HG03066 (cell line): Measurements from ENCODE around the gene PPARD.

Experiments used
- ATAC-seq: cut with Tn5 transposase; IDR thresholded peaks from one replicate; pipeline ENCODE4 v1.9.1; 2021; ENCODE audit warnings: low read depth; ENCODE audit not compliant: unreplicated experiment

Gene PPARD

DNA sequence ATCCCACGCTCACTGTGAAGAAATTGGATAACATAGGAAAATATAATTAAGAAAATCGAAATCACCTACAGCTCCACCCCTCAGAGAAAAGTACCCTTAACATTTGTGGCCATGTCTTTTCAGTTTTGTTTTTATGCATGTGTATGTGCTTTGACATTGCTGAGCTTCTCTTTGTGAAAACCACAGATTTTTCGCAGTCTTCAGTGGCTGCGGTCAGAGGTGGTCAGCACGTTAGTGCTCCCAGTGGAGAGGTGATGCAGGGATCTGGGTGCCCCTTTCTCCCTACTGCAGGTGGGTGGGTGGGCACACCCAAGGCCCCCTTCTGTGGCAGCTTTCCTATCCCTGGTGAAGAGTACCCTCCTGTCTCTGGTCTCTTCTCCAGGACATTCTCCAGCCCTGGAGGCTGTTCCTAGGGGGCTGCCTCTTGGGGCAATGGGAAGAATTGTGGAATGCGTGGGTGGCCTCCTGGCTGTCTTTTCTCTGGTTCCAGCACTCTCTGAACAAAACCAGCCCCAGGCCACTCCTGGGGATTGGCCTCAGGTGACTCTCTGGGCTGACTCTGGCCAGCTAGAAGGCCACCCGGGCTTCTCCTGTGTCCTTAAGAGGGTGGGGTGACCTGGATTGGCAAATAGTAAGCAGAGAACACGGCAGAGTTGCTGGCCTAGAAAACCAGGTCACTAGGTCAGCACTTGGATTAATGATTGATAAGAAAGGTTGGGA lies 59.9 kb downstream of the PPARD start:
- no peak for ATAC-seq

DNA sequence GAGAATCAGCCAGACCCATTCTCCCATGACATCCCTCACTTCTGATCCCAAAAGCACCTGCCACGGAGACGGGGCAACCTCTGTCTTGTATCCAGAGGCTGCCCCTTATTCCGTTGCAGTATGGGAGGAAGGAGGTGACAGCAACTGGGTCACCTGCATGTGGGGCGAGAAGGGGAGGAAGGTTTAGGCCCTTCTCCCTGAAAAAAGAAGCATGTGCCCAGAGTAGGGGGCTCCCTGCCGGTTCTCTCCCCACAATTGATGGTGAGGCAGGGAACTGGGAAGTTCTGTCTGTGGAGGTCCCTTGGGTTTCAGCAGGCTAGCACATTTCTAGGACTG lies 60.5 kb downstream of the PPARD start:
- ATAC-seq = no peak

DNA sequence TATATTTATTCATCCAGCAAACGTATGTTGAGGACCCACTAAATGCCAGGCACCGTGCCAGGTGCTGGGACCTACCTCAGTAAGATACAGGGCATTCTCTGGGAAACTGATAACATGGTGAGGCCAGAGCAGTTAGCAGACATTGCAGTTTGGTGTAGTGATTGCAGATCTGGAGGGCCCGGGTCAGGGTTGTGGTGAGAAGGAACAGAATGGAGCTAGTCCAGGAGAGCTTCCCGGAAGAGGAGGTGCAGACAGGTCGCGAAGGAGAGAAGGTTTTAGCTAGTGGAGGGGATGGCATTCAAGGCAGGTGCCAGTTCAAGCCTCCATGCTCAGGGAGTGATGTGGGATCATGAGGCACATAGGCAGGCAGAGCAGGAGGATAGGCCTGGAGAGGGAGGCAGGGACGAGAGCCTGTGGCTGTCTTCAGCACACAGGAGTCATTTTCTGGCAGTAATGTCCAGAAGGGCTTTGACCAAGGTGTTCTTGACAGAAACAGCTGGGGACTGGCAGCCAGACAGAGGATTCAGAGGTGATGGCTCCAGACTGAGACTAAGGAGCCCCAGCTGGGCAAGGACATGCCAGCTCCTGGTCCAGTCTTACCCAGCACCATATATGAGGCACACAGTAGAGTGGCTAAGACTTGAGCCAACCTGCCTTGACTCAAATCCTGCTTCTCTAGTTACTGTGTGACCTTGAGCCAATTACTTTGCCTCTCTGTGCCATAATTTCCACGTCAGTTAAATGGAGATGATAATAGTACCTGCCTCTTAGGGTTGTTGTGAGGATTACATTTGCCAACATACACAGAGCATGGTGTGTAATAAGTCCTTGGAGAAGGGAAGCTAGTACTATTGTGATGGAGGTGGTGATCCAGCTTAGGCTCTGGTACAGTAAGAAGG lies 61.4 kb downstream of the PPARD start:
- ATAC-seq = no peak

DNA sequence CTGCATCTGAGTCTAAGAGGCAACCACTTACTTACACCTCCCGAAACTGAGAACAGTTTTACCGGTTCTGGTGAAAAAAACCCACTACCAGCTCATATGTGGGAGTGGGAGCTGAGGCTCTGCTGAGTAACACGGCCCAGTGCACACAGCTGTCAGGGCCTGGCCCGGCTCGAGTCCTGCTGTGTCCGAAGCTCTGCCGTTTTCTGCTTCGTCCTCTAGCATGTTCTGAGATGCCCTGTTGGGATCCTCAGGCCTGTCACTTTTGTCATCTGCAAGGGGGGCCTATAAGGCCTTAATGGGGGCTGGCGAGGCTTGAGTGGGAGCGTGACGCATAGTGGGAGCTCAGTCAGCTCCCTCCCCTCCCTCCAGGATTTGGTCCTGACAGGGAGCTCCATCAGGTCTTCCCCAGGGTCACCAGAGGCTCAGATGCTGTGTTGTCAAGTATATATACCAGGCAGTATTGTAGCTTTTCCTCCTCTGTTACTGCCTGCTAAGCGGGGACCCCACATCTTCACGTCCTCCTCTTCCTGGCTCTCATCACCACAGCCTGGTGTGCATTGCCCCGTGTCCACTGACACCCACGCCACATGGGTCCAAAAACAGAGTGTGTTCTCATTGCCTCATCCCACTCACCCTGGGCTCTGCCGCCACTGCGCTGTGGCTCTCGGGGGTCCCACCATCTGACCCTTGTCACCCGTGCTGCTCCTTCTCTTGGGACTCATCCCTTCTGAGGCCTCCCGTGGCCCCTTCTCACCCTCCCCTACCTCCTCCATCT lies 64.5 kb downstream of the PPARD start:
- no peak for ATAC-seq

DNA sequence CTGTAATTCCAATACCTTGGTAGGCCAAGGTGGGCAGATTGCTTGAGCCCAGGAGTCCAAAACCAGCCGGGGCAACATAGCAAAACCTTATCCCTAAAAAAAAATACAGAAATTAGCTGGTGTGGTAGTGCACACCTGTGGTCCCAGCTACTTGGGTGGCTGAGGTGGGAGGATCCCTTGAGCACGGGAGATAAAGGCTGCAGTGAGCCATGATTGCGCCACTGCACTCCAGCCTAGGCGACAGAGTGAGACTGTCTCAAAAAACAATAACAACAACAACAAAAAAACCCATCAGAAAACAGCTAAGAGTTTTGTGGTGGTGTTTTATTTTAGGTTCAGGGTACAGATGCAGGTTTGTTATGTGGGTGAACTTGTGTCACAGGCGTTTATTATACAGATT lies 66.9 kb downstream of the PPARD start:
- ATAC-seq = no peak

DNA sequence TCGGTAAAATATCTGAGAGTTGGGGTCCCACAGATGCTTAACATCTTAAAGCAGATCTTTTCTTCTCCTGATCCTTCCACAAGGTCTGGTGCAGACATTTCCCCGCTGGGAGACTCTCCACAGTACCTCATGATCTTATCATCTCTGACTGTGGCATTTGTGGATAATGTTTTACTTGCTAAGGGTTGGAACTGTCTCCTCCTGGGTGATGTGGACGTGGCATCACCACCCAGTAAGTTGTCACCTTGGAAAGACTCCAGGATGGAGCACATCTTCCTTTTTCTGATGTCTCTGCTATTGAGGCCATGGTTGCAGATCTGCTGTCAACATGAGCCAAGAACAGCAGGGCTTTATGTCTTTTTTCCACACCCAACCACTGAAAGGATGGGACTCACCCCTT lies 67.8 kb downstream of the PPARD start:
- no peak for ATAC-seq

DNA sequence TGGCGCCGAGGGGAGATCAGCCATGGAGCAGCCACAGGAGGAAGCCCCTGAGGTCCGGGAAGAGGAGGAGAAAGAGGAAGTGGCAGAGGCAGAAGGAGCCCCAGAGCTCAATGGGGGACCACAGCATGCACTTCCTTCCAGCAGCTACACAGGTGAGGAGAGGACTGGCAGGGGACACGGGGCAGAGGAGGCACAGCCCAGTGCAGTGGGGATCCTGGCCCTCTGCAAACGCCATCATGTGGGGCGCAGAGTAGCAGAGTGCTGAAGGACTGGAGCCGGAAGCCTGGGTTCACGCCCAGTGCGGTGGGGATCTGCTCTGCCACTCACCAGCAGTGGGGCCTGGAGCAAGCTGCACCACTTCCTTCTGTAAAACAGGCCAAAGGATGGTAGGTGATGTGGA lies 68.7 kb downstream of the PPARD start:
- no peak for ATAC-seq

DNA sequence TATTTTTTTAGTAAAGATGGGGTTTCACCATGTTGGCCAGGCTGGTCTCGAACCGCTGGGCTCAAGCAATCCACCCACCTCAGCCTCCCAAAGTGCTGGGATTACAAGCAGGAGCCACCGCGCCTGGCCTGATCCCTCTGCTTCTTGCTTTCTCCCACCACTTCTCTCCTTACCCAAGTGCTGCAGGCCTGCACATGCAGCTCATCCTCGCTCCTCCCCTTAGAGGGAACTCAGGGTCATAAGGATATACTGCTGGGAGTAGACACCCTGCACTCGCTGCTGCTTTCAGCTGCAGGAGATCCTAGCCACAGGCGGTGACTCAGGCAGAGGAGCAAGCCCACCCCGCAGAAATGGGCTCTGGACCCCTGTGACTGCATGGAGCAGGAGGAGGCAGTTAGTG lies 69.7 kb downstream of the PPARD start:
- no peak for ATAC-seq

DNA sequence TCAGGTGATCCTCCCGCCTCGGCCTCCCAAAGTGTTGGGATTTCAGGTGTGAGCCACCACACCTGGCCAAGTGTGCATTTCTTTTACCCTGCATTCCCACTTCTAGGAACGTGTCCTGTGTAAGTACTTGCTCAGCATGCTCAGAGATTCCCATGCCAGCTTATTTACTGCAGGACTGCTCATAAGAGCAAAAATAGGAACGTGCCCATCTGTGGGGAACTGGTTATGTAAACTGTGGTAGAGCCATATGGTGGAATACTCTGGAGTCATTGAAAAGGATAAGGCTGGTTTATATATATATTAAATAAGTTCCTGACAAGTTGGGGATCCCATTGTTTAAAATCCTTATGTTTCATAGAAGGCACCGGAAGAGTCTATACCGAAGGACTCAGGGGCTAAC lies 71.6 kb downstream of the PPARD start:
- no peak for ATAC-seq

DNA sequence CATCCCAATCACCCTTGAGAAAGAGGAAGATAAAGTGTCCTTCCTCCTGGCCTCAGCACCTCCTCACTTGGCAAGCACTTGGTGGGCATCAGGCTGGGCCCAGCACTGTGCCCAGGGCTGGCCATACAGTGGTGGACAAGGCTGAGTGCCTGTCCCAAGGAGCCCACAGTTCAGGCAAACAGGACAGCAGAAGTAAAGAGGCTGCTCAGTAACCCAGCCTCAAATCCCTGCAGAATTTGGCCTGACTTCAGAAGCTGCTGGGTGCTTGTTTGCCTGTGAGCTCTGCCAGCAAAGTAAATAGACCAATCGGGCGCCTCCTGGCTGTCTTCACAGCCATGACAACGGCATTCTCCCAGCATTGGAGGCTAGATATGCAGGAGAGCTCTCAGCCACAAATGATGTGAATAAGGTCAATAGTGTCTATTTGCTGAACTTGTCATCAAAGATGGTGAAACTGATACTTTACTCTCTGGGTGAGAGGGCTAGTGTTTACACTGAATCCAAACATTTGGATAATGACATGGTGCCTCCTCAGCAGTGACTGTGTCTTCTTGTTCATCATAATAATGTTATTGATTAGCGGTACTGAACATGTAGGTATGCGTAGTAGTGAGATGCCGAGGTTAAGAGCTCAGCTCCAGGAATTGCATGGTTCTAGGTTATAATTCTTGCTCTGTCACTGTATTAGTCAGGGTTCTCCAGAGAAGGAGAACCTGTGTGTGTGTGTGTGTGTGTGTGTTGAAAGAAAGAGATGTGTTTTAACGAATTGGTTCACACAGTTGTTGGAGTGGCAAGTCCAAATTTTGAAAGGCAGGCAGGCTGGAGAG lies 72.9 kb downstream of the PPARD start:
- ATAC-seq = no peak

DNA sequence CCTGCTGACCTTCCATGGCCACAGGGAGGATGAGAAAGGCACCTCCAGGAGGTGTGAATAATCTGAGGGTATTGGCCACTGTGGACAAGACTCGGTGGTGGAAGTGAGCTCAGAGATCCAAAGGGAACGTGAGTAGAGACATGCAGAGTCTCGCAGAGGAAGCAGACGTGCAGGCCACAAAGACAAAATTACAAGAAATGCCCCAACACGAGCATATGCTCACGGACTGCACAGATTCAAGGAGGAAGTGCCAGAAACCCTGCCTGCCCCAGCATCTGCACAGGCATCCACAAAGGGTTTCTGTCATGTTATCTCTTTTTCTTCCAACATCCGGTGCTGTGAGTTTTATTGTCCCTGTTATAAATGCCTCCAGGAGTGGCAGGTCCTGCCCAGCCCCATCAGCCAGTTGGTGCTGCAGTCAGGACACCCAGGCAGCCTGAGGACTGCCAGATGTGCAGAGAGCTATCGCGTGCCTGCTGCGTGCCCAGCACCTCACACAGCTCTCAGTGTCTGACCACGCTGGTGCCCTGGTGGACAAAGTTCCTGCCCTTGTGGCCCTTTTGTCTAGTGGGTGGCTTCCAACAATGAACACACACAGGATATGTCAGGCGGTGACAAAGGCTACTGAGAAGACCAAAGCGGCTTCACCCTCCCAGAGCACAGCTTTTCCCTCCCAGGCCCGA lies 75.8 kb downstream of the PPARD start:
- no peak for ATAC-seq

DNA sequence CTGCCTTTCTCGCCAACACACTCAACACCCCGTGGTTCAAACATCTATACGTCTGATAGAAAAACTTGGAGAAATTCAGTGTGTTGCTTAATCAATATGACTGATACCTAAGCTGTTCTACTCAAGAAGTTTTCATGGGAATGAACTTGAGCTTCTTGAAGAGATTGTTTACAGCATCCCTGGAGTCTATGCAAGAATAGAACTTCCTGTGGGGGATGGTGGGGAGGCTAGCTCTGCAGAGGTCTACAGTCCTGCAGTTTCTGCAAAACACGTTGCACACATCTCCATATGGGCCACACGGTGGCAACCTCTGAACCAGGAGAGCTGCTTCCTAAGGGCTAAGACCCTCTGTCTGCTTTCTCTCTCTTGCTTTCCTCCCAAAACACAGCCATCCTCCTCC lies 77.1 kb downstream of the PPARD start:
- ATAC-seq = no peak

DNA sequence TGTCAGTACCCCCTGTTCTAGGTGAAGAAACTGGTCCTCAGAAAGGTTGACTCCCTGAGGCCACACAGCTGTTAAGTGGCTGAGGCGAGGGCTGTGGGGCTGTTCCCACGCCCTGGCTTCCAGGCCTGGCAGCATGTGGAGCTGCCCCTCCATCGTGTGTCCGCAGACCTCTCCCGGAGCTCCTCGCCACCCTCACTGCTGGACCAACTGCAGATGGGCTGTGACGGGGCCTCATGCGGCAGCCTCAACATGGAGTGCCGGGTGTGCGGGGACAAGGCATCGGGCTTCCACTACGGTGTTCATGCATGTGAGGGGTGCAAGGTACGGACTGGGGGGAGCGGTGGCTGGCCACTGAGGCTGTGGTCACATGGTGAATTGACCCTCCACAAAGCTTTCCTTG lies 77.6 kb downstream of the PPARD start:
- no peak for ATAC-seq

DNA sequence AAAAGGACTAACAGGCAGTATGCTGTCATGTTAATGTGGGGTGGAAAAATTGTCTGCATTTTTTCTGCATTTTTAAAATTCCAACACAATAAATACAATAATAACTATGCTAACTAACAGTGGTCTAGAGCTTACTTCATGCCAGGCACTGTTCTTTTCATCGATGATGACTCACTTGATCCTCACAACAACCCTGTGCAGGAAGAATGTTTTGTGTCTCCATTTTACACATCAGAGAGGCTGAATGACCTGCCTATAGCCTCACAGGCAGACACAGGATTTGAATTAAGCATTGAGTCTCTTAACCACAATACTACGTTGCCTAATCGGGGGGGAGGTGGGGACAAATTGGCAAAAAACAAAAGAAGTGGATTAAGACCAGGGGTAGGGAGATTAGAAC lies 82.9 kb downstream of the PPARD start:
- no peak for ATAC-seq

DNA sequence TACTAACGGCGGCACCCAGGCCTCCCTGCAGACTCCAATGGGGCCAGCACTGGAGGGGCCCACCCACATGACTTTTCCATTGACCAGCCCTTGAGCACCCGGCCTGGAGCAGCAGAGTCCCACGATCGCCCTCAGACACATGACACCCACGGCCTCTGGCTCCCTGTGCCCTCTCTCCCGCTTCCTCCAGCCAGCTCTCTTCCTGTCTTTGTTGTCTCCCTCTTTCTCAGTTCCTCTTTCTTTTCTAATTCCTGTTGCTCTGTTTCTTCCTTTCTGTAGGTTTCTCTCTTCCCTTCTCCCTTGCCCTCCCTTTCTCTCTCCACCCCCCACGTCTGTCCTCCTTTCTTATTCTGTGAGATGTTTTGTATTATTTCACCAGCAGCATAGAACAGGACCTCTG lies 83.7 kb downstream of the PPARD start:
- no peak for ATAC-seq

DNA sequence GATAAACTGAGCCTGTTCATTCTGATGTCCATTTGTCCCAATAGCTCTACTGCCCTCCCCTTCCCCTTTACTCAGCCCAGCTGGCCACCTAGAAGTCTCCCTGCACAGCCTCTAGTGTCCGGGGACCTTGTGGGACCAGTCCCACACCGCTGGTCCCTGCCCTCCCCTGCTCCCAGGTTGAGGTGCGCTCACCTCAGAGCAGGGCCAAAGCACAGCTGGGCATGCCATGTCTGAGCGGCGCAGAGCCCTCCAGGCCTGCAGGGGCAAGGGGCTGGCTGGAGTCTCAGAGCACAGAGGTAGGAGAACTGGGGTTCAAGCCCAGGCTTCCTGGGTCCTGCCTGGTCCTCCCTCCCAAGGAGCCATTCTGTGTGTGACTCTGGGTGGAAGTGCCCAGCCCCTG lies 85.1 kb downstream of the PPARD start:
- no peak for ATAC-seq

DNA sequence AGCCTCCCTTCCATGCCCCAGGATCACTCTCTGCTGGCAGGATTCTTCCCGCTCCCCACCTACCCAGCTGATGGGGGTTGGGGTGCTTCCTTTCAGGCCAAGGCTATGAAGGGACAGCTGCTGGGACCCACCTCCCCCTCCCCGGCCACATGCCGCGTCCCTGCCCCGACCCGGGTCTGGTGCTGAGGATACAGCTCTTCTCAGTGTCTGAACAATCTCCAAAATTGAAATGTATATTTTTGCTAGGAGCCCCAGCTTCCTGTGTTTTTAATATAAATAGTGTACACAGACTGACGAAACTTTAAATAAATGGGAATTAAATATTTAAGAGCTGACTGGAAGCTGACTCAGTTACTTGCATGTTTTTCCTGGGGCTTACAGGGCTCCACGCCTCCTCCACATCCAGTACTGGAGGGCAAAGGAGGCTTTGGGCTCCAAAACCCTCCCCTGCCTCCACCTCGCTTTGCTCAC lies 85.5 kb downstream of the PPARD start:
- ATAC-seq = no peak

DNA sequence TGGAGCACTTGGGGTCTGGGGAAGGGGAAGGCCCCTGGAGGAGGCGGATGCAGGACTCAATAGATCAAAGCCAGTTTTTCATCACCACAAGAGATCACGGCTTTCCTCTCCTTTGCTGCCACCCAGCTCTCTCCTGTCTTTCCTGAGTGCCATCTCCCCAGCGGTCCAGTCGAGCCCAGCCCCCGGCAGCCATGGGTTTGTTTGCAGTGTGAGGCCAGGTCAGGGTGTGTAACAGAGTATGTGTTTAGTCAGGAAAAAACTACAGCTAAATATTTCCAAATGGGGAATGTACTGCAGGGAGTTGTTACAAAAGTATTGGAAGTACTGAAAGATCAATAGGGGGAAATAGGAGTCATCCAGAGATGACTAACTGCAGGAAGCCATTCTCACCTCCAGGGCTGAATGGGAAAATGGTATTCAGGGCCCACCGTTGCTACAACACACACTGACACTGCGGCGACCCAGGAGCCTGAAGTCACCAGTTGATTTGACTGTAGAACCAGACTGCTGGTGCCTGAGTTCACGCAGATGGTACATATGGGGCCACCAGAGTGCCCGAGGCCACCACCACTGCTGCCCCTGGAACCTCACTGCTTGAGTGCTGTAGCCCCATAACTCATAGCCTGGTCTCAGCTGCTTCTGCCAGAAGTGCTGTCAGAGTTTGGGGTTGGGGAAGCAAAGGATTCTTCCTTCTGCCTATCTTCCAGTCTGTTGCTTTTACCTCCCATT lies 86.2 kb downstream of the PPARD start:
- no peak for ATAC-seq

DNA sequence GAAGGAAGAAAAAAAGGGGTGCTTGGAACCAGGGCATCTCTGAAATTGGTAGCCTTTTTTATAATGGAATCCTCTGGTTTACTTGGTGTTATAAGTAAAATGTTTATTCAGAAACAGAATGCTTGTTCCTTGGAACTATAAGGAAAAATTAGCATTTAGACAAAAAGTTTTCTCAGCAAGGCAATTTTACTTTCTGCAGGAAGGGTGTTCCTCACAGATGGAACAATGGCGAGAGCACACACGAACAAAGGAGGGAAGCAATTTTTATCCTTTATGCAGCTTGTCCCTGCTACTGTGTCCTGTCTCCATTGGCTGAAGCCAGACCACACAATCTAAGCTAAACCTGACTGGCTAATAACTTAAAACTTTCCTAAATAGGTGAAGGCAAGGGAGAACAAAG lies 87.1 kb downstream of the PPARD start:
- no peak for ATAC-seq
